GM21528 (cell line): ENCODE measurements around the gene NPAS3.

Experiments used
- ATAC-seq: cut with Tn5 transposase; IDR thresholded peaks from one replicate; pipeline ENCODE4 v1.9.1; 2021; ENCODE audit warnings: mild to moderate bottlenecking, moderate library complexity; ENCODE audit not compliant: unreplicated experiment, low FRiP score

Gene NPAS3

DNA sequence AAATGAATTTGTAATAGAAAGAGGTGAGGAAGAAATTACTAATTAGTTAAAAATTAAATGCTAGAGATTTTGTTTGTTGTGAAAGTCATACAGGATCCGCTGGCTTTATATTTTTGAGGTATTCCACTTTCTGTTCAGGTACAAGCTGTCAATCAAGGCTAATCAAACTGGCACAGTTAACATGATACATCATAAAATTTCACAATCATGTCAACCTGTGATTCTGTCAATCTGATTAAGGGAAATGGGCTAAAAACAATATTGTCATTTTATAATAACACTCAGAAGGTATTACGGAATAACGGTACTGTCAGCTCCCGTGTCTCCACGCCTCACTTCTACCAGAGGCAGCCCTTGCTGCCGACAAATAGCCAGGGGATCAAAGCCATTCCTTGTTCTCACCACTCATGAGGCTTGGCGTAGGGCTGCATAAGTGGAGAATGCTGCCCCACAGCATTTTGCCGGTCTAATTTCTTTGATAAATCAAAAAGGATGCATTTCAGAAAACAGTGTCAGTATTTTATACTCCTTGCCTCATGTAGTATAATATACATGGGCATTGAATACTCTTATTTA is 352.9 kb downstream of the NPAS3 start:
- ATAC-seq, result no peak

DNA sequence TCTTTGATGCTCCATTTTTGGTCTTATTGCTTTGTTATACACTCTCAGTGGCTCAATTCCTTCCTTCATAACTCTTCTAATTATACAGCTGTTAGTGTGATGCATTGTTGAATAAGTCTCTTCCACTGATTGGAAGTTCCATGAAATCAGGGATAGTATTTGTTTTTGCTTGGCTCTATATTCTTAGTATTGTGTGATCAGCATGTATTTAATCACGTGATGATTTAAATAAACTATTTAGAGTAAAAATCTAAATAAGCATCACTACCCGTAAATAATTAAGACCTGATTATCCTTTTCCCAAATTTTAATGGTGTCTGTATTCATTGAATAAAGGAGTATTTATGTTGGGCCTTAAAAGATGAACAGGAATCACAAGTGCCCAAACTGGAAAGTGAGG is 355.7 kb downstream of the NPAS3 start:
- ATAC-seq, result no peak

DNA sequence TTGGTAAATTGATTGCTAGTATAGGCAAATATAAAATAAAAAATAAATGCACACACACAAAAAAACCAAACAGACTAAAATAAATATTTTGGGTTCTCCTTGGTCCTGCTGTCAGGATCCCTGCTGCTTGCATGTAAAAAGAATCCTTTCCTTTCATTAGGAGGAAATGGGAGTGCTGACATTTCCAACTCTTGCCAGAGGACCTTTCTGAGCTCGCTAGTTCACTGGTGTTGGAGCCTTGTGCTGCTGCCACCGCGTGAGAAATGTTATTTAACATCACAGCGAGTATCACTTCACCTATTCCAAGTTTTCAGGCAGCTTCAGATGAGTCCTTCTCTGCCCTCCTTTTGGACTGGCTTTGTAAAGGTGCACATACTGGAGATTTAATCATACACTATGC is 358.9 kb downstream of the NPAS3 start:
- ATAC-seq, result no peak

DNA sequence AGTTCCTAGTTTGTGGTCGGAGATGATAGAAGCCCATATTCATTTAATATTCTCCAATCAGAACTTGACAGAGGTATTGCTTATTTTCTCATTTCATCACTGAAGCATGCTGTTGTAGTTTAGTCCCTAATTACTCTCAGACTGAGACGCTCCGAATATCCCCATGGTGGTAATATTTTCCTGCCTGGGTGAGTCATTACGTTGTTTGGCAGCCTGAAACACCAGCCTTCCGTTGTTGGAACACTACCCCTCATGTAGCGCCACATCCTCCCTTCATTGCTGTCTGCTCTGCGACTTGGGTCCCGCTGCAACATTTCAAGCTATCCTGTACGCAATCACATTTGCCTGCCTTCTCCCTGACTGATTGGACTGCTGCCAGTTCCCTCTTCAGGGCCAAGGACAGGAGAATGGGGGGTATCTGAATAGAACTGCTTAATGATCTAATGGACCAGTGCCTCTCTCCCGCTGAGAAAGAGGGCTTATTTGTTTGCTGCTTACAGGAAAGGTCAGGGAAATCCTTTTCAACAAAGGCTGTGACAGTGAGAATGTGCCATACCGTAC is 369.1 kb downstream of the NPAS3 start:
- ATAC-seq, result no peak

DNA sequence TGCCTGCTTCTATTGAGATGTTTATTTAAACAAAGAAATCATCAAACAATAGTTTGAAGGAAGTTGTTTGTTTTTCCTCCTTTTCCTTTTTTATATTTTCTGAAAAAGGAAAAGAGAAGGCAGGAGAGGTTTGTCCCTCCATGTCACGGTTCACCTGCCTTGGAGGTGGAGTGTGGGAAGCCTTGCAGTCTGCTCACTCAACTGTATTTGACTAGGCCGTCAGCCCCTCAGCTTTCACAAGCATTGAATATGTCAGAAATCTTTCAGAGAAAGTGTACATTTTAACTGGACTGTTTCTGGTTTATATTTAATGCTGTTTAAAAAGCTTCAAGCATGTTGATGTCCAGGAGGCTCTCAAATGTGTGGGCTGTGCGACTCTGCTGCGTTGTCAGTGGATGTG is 370.4 kb downstream of the NPAS3 start:
- no peak for ATAC-seq

DNA sequence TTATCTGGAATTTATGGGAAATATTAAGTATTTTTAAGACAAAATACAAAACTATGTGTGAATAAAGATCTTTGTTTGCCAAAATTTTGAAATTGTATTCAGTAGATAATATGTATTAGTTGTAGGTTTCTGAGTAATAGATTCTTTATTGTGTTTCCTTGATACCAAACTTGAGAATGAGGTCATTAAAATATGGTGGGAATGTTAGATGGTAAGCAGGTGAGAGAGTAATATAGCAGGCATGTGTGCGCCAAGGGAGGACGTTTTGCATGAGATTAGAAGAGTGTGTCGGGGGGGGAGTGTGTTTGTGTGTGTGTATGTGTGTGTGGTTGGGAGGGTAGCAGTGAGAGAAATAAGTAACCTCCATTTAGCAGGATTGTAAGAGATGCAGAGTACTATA is 376.5 kb downstream of the NPAS3 start:
- ATAC-seq, result no peak

DNA sequence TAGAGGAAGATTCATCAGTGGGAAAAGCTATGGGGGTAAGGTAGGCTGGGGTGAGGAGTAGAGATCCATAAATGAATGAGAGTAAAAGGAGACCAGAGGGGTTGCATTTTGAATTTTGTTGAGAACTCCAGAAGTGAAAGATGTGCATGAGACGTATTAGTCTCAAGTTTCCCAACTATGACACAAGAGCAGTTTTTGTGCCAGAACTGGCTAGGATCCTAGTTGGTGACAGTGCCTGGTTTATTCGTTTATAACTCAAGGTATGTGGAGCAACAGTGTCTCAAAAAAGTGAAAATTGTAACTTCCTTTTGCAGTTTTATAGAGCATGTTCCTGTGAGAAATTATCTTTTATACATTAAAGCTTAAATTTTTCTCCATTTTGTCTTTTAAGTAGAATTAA is 377.0 kb downstream of the NPAS3 start:
- ATAC-seq, result no peak

DNA sequence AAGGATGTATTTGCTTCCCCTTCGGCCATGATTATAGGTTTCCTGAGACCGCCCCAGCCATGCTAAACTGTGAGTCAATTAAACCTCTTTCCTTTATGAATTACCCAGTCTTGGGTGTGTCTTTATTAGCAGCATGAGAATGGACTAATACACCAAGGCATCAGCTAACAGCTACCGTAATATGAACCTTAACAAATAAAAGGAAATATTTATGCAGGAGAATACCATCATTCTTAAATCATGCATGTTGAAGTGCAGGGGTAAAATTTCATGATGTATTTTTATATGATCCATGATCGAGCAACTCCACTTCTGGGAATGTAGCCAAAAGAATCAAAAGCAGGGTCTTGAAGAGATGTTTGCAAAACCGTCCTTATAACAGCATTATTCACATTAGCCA is 379.0 kb downstream of the NPAS3 start:
- no peak for ATAC-seq

DNA sequence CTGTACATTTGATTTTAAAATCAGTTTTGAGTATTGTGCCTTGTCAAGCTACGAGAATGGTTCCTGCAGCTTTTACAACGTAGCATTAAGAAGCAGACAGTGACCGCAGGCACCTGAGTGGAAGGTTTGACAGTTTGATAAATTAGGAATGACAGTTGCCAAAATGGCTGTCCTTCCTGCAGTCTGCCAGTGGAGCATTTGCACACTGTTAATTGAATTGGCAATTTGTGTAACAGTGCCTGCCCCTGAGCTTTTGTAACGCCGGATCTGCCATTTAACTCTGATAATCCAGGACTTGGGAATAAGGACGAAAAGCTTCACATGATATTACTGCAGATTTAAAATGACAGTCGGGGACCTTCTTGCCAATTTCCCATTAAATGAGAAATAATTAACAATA is 385.3 kb downstream of the NPAS3 start:
- ATAC-seq, result no peak

DNA sequence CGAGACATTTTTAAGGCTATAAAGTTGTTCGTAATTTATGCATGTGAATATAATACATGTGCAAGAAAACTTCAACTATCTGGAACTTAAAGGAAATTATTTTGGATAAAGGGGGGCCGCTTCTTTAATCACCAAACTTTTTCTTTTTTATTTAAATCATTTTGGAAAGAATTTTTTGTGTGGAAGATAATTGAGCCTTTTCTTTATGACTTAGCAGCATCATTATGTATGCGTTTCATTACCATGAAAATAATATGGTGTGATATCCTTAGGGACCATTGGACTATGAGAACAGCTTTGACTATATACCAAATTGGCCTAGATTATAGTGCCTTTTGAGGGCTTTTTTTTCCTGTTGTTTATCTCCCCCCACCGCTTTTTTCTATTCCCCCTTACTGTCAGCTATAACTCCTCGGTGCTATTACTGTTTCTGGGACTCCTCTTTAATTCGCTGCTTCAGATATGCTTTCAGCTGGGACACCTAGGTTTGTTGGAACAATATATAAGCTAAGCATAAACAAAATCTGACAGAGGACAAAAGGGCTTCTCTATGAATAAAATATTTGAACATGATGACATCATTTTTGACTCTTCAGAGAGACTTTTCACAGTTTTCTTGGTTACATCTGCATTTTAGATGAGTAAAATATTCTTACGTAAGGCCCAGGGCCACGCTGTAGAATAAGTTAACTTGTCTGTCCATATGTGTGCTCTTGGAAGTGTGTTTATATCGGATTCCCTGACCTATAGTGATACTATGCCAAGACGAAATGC is 392.7 kb downstream of the NPAS3 start:
- ATAC-seq, result no peak

DNA sequence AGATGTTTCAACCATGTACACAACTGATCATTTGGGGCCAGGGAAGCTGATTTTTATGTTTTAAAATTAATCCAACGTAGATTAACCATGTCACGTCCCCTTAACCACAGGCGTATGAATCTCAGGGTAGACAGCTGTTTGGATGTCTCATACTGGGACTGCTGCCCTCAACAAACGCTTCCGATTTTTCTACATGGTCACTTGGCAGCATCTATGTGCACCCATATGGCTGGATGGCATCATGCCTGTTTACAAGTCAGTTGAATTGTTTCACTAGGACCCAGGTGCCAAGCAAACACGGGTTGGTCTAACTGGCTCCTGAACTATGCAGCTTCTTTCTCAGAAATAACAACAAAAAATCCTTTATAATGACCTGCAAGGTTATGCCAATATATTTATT is 393.8 kb downstream of the NPAS3 start:
- ATAC-seq, result no peak

DNA sequence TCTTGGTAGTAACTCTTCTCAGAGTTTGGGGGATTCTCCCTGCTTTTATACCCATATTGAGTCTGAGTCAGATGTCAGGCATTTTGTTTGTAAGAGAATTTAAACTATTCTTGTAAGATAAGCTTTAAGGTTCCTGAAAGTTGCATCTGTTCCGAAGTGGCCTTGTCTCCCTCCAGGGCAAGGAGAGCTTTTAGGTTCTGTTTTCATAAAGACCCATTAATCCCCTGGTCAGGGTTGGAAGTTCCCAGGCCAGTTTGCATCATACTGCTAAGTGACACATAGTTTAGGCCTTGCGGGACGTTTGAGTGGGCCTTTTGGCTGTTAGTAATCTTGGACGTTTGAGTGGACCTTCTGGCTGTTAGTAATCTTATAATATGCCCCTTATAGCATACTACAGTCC is 396.7 kb downstream of the NPAS3 start:
- no peak for ATAC-seq

DNA sequence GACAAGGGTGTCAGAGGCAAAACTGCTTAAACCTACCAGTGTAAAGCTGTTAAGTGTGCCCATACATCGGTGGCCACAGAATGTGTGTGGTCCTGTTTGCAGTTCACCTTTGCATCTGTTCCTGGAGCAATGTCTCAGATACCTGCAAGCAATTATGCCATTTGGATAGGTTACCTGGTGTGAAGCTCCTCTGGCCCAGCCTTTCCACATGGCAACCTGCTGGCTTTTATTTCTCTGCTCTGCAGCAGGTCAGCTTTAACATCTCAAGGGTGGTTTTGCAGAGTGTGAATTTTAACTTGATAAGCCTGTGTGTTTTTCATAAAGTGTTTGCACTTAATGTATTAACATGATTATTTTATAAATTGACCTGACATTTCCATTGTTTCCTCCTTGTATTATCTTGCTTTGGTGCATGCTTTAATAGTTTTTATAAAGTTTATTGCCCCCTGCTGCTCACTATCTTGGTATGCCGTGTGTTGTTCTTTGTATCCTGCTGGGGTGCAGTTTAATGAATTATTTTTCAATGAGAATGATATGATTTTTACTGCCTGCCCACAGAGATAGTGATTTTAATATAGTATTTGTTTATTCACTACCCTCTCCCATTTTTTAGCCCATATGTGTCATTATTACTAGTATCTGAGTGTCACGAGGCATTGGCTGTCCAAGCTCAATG is 403.8 kb downstream of the NPAS3 start:
- no peak for ATAC-seq

DNA sequence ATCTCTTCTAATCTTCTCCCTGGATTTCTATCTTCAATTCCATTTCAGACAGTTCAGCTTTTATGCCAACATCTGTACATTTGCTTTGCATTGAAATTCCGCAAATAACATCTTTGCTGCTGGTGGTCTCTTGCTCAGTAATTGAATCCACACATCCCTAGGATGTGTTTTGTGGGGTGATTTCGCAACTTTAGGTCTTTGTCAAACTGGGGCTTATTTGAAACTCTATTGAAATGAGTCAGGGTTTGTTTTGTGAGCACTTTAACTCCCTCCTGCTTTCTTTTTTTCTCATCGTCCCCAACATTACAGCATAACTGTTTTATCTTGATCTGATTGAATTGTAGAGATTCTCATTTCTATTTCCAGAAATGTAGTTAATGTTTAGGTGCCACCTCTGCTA is 404.3 kb downstream of the NPAS3 start:
- ATAC-seq, result no peak

DNA sequence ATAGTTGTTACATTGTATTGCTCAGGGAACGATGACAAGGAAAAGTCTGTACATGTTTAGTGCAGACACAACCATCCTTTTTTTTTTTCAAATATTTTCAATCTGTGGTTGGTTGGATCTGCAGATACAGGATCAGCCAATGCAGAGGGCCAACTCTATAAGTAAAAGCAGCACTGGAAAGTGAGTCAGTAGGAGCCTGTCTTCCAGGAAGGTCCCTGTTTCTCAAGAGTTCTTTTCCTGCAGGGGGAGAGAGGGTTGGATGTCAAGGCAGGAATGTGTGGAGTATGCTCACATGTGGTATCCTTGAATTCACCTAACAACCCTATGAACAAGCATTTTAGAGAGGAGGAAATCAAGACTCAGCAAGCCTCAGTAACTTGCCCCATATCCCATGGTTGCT is 409.1 kb downstream of the NPAS3 start:
- ATAC-seq, result no peak

DNA sequence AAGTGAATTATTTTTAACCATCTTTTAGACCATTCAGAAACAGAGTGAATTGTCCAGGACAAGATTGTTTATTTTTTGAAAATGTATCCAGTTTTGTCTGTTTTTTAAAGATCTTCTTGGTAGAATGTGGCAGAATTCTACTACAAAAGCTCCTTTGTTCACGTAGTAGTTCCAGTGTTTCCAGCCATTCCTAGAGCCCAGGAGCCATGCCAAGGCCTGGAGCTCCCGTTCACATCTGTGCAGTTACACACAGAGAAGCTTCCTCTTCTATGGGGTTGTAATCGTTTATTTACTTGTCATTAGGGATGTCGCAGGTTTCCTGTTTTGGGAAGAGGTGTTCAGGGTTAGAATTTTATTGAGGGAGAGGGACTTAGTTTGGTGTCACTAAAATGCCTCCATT is 409.8 kb downstream of the NPAS3 start:
- no peak for ATAC-seq

DNA sequence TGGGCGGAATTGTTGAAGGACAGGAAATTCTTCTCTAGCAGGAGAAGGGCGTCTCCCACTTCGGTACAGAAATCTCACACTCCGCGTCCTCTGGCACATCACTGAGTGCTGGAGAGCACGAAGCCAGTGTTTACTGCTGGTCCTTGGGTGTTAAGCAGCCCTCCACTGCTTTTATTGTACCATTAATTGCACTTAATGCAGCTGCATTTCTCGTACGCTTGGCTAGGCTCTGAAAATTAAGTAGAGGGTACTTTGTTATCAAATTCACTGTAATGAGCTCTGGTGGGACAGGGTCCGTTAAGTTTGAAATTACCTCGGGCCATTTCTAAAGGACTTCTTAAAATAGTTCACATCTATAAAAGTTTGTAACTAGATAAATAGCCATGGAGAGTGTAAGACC is 411.2 kb downstream of the NPAS3 start:
- ATAC-seq, result no peak

DNA sequence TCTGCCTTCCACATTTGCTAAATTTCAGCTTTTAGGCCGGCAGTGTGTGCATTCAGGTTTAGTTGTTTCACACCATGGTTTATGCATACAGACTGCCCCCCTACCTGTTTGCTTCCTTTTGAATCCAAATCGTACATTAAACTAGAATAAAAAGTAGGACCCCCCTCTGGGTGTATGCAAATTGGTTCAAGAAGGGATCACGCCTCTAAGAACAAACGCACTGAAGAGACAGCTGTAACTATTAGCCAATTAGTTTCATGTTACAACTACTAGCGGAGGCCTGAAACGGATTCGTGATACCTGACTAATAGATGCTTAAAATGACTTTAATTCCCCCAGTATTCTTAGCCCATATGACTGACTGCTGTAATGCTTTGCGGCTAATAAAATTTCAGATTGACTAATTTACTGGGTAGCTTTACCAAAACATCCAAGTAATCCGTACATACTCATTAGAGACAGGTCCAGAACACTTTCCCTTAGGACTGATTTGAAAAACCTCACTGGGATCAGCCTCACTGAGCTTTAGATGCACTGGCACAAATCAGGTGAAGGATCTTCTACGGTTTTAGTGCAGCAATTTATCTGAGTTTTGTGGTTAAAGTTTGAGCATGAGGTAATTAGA is 411.8 kb downstream of the NPAS3 start:
- ATAC-seq, result no peak

DNA sequence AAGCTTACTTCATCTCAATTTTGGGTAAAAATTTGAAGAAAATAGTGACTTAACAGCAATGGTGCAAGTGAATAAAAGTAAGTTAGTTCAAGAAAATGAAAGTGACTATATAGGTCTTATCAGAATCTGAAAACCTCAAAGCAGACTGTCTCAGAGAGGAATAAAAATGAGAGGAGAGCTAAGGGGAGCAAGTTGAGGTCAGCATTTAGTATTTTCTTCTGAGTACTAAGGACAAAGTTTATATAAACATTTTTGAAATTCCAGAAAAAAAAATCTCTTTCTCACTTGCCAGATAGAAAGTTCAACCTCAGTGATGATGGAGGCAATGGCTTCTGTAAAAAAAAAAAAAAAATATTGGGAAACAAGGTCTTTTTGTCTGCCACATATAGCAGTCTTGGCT is 414.1 kb downstream of the NPAS3 start:
- ATAC-seq, result no peak

DNA sequence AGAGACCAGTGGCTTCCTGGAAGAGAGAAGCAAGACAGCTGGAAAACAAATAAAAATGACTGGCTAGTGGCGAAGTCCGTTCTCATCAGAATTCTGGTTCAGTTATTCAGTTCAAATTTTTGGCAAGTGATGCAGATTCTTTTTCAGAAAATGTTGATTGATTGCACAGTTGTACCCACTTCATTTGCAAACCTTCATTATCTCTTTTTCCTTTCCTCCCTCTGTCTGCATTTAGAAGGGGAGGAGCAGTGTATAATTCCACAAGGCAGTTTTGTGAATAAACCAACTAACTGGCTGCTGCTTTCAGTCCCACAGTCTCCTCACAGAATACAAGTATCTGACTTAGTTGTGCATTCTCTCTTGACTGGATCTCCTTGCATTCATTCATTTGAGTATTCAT is 417.5 kb downstream of the NPAS3 start:
- no peak for ATAC-seq
